ENCODE measurements around the gene PRIMA1. TPM values are rescaled to one million over a fixed set of nuclear protein-coding genes. Genes with fewer than 3 reads are reported as not detected.

The PRIMA1 gene
- total RNA-seq, 1 experiment from 2014 or later = 4.9 TPM

- TF ChIP-seq, protein P1, sequence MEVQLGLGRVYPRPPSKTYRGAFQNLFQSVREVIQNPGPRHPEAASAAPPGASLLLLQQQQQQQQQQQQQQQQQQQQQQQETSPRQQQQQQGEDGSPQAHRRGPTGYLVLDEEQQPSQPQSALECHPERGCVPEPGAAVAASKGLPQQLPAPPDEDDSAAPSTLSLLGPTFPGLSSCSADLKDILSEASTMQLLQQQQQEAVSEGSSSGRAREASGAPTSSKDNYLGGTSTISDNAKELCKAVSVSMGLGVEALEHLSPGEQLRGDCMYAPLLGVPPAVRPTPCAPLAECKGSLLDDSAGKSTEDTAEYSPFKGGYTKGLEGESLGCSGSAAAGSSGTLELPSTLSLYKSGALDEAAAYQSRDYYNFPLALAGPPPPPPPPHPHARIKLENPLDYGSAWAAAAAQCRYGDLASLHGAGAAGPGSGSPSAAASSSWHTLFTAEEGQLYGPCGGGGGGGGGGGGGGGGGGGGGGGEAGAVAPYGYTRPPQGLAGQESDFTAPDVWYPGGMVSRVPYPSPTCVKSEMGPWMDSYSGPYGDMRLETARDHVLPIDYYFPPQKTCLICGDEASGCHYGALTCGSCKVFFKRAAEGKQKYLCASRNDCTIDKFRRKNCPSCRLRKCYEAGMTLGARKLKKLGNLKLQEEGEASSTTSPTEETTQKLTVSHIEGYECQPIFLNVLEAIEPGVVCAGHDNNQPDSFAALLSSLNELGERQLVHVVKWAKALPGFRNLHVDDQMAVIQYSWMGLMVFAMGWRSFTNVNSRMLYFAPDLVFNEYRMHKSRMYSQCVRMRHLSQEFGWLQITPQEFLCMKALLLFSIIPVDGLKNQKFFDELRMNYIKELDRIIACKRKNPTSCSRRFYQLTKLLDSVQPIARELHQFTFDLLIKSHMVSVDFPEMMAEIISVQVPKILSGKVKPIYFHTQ (CRISPR knock-in tag; IDR thresholded peaks at IDR 0.05) = no peak
Measured at GRCh38 chr14:93778856-93779629, 9.2 kb downstream of the PRIMA1 start (continued).

- no peak for DNase-seq (ENCODE audit: low spot score)
- TF ChIP-seq E2F4 (CRISPR knock-in tag; IDR thresholded peaks at IDR 0.05; ENCODE audit: borderline replicate concordance, low read depth) = no peak
- TF ChIP-seq ZNF416 (CRISPR knock-in tag; IDR thresholded peaks at IDR 0.05) = no peak
- no peak for TF ChIP-seq SMAD3 (CRISPR knock-in tag; IDR thresholded peaks at IDR 0.05; ENCODE audit: borderline replicate concordance)
- peak; percentile 60; the same call in 1 of the 2 replicates for TF ChIP-seq GABPB1 (CRISPR knock-in tag; IDR thresholded peaks at IDR 0.05)
- no peak for TF ChIP-seq ZNF671 (CRISPR knock-in tag; IDR thresholded peaks at IDR 0.05)
- no peak overlapping the region for H3K27ac Mint-ChIP-seq
- ChIA-PET CTCF (no interaction called here), POLR2A (no interaction called here)
- H3K4me1 Mint-ChIP-seq = peaks cover 15% of the 10 kb centered on the region
- H3K4me3 Mint-ChIP-seq = no peak overlapping the region
- no peaks in the 10 kb centered on the region for H3K27me3 Mint-ChIP-seq (ENCODE audit: low read depth)
- H3K36me3 Mint-ChIP-seq = no peaks in the 10 kb centered on the region
- no peaks in the 10 kb centered on the region for H3K9me3 Mint-ChIP-seq
- ATAC-seq = no peak
Measured at GRCh38 chr14:93778453-93778852, 9.8 kb downstream of the PRIMA1 start.

GRCh38 chr14:93775744-93776143, 12.5 kb downstream of the PRIMA1 start:
- no peaks in the 10 kb centered on the region for H3K36me3 Mint-ChIP-seq
- no peak overlapping the region for H3K4me3 Mint-ChIP-seq
- ChIA-PET CTCF (interaction anchor here (0.9 to 1.5 kb wide), 4 partner anchors 14 to 128 kb away, joined by 3 to 4 read pairs (median 3); no protein-coding TSS in a partner anchor), POLR2A (no interaction called here)
- H3K27me3 Mint-ChIP-seq (ENCODE audit: low read depth) = no peaks in the 10 kb centered on the region
- H3K4me1 Mint-ChIP-seq = peaks cover 15% of the 10 kb centered on the region
- ATAC-seq = 0 out of 2 replicates have a peak, but pooled peaks have one; percentile 24
- TF ChIP-seq NR1H2 (CRISPR knock-in tag; IDR thresholded peaks at IDR 0.05) (no peak), ZNF232 (CRISPR knock-in tag; IDR thresholded peaks at IDR 0.05) (no peak), OVOL2 (CRISPR knock-in tag; IDR thresholded peaks at IDR 0.05; ENCODE audit: borderline replicate concordance) (no peak), TEAD1 (CRISPR knock-in tag; IDR thresholded peaks at IDR 0.05) (no peak), PRRX2 (CRISPR knock-in tag; IDR thresholded peaks at IDR 0.05) (no peak), JUN (CRISPR knock-in tag; IDR thresholded peaks at IDR 0.05) (no peak)
- TF ChIP-seq, protein P2, sequence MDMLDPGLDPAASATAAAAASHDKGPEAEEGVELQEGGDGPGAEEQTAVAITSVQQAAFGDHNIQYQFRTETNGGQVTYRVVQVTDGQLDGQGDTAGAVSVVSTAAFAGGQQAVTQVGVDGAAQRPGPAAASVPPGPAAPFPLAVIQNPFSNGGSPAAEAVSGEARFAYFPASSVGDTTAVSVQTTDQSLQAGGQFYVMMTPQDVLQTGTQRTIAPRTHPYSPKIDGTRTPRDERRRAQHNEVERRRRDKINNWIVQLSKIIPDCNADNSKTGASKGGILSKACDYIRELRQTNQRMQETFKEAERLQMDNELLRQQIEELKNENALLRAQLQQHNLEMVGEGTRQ (CRISPR knock-in tag; IDR thresholded peaks at IDR 0.05) = peak; percentile 81
- TF ChIP-seq, protein P3, sequence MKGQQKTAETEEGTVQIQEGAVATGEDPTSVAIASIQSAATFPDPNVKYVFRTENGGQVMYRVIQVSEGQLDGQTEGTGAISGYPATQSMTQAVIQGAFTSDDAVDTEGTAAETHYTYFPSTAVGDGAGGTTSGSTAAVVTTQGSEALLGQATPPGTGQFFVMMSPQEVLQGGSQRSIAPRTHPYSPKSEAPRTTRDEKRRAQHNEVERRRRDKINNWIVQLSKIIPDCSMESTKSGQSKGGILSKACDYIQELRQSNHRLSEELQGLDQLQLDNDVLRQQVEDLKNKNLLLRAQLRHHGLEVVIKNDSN (CRISPR knock-in tag; IDR thresholded peaks at IDR 0.05) = peak; percentile 66; the same call in 1 of the 2 replicates
- TF ChIP-seq, protein P4, sequence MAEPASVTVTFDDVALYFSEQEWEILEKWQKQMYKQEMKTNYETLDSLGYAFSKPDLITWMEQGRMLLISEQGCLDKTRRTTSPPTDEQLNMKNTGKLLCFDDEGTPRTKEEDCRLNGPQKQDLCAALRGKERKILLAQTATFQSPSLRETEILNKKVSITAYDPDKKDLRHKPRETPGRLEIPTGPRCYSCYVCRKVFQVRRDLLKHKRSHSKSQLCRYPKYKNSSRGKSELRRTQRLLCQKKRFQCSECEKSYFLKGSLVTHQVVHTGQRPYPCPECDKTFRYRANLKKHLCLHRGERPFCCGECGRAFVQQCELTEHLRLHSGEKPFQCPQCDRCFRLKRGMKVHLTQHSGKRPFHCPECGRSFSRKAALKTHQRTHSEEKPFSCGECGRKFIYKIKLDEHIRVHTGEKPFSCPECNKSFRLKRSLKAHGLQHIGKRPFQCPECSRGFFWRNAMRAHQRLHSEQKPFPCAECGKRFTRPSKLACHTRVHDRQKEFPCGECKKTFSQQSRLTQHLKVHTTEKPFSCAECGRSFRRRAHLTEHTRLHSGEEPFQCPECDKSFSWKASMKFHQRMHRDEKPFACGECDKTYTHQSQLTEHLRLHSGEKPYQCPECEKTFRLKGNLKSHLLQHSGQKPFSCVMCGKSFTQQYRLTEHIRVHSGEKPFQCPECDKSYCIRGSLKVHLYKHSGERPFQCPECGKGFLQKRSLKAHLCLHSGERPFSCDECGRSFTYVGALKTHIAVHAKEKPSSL (CRISPR knock-in tag; conservative IDR thresholded peaks at IDR 0.05) = no peak
- no peaks in the 10 kb centered on the region for H3K9me3 Mint-ChIP-seq
- no peak for DNase-seq (ENCODE audit: low spot score)
- no peak overlapping the region for H3K27ac Mint-ChIP-seq
